Natural killer cell (primary cell): ENCODE results near the gene FYN. TPM values are rescaled to one million over a fixed set of nuclear protein-coding genes. Genes with fewer than 3 reads are reported as not detected.

Source experiments
- ATAC-seq, 3 donors: fragments of 150-1000 bp in 2 of 3; fragments of 200-7000 bp in 1 of 3; cut with Tn5 transposase; 1 replicate in 1 of 3; 2 replicates in 2 of 3; pipeline ENCODE4 v1.10.0; 2021; ENCODE audit warnings: mild to moderate bottlenecking in 2 of 3, moderate library complexity in 2 of 3
- DNase-seq, 2 donors: peaks; one replicate each; pipeline versions ENCODE4 v3.0.0 to v3.0.0-alpha.2; 2013 to 2021; ENCODE audit warnings: mixed read lengths in 1 of 2
- H3K27ac ChIP-seq: one replicate; pipeline ENCODE4 v1.5.1; 2013; ENCODE audit warnings: mild to moderate bottlenecking, low read length
- H3K27me3 ChIP-seq: one replicate; pipeline ENCODE4 v1.6.1; 2013; ENCODE audit warnings: low read length; ENCODE audit not compliant: control insufficient read depth, insufficient read depth
- H3K36me3 ChIP-seq: one replicate; pipeline ENCODE4 v1.6.1; 2013; ENCODE audit warnings: low read length; ENCODE audit not compliant: control insufficient read depth, insufficient read depth
- H3K4me1 ChIP-seq: one replicate; pipeline ENCODE4 v1.6.1; 2013; ENCODE audit warnings: low read length; ENCODE audit not compliant: control insufficient read depth, insufficient read depth
- H3K4me3 ChIP-seq: one replicate; pipeline ENCODE4 v1.5.1; 2013; ENCODE audit warnings: low read length
- H3K9me3 ChIP-seq: one replicate; pipeline ENCODE4 v1.6.1; 2013; ENCODE audit warnings: low read length; ENCODE audit not compliant: control insufficient read depth, insufficient read depth
- H3K27ac Mint-ChIP-seq, 2 donors: one replicate each; pipeline ENCODE4 v1.8.0; 2022; ENCODE audit warnings: mild to moderate bottlenecking in 2 of 2, mixed read lengths in 2 of 2, moderate library complexity in 1 of 2
- H3K27me3 Mint-ChIP-seq, 2 donors: one replicate each; pipeline ENCODE4 v1.8.0; 2022; ENCODE audit warnings: low read depth in 2 of 2, mixed read lengths in 2 of 2
- H3K36me3 Mint-ChIP-seq: one replicate; pipeline ENCODE4 v1.8.0; 2022; ENCODE audit warnings: mixed read lengths
- H3K4me1 Mint-ChIP-seq, 2 donors: one replicate each; pipeline ENCODE4 v1.8.0; 2022; ENCODE audit warnings: mixed read lengths in 2 of 2
- H3K4me3 Mint-ChIP-seq: one replicate; pipeline ENCODE4 v1.8.0; 2022; ENCODE audit warnings: mild to moderate bottlenecking, moderate library complexity, mixed read lengths
- H3K9me3 Mint-ChIP-seq, 2 donors: one replicate each; pipeline ENCODE4 v1.8.0; 2022; ENCODE audit warnings: mixed read lengths in 2 of 2
- WGBS: methylation state at CpG from one replicate; pipeline ENCODE4 v1.1.7; 2013; ENCODE audit warnings: missing lambda C conversion rate; ENCODE audit not compliant: insufficient coverage; 5-methylcytosine and 5-hydroxymethylcytosine counted together
- intact Hi-C: fragments of 100-400 bp; cut with micrococcal nuclease; formaldehyde crosslinking; loops from one replicate; pipeline ENCODE4 v1.14.2; 2022
- total RNA-seq, 4 donors: library from RNA; stranded (reverse); fragments of 120-200 nt in 1 of 4; gene quantifications; one replicate each; pipeline versions ENCODE4 v1.2.3 to v1.2.4, GENCODE V29; 2013 to 2022
- TF ChIP-seq, protein P1 (sequence below): fragments of 200-600 bp; IDR thresholded peaks from one replicate; pipeline ENCODE4 v1.8.0; 2022; ENCODE audit warnings: antibody characterized with exemption

FYN gene
- total RNA-seq, 3 donors from 2014 or later (not counting 1 experiment from before 2014, with no cell fraction given) = 616 to 757 (median 713) TPM

DNA sequence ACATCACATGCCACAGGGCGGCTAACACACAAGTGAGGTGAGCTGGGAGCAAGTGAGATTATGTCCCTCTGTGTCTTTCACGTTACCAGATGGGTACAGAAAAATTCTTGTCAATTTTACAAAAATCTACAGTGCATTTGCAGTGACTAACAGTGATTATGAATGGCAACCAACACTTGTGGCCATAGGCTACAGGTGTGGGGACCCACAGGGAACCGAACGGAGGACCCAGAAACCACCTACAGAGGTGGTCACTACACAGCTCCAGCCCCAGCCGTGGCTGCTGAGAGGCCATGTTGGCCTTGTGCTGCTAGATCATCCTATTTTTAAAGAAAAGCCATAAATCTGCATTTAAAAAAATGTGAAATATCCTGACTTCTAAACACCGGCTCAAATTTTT lies 50.2 kb downstream of the FYN start:
- Mint-ChIP-seq H3K4me3 (peak overlapping the region; percentile 72), H3K36me3 (no peaks in the 10 kb centered on the region), H3K9me3 (no peaks in the 10 kb centered on the region), H3K4me1 (peaks cover 72 to 77% of the 10 kb centered on the region in 2 donors), H3K27ac (peak overlapping the region in 1 of 2 donors; percentile 83), H3K27me3 (no peaks in the 10 kb centered on the region)
- Histone ChIP-seq H3K4me3 (no peak overlapping the region), H3K27ac (peak overlapping the region; percentile 62), H3K4me1 (peaks cover 29% of the 10 kb centered on the region), H3K36me3 (peaks cover 10% of the 10 kb centered on the region), H3K9me3 (no peaks in the 10 kb centered on the region), H3K27me3 (no peaks in the 10 kb centered on the region)
- WGBS = 70% methylated on average over 5 of the region's 6 CpGs
- intact Hi-C loops = no loop called here
- ATAC-seq = peak in 2 of 3 donors; percentile 13 to 14
- TF ChIP-seq, protein P1, sequence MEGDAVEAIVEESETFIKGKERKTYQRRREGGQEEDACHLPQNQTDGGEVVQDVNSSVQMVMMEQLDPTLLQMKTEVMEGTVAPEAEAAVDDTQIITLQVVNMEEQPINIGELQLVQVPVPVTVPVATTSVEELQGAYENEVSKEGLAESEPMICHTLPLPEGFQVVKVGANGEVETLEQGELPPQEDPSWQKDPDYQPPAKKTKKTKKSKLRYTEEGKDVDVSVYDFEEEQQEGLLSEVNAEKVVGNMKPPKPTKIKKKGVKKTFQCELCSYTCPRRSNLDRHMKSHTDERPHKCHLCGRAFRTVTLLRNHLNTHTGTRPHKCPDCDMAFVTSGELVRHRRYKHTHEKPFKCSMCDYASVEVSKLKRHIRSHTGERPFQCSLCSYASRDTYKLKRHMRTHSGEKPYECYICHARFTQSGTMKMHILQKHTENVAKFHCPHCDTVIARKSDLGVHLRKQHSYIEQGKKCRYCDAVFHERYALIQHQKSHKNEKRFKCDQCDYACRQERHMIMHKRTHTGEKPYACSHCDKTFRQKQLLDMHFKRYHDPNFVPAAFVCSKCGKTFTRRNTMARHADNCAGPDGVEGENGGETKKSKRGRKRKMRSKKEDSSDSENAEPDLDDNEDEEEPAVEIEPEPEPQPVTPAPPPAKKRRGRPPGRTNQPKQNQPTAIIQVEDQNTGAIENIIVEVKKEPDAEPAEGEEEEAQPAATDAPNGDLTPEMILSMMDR = no peak
- DNase-seq = no peak

DNA sequence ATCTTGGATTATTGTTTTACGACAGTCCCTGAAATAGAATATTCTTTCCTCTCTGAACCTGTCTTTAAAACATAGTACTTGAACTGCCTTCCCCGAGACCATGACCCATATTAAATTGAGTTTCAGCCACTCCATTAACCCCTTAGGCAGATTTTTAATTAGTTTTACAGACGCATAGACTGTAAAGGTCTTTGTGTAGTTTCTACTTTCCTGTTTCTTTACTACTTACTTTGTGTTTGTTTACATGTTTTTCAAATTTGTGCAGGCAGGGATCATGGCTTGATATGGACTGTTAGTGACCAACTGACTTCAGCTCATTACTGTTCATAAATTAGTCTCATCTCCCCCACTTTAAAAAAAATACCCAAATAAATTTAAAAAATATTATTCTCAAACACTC lies 53.8 kb downstream of the FYN start:
- Mint-ChIP-seq H3K36me3 (no peaks in the 10 kb centered on the region), H3K27ac (peak overlapping the region; percentile 73 to 75), H3K27me3 (no peaks in the 10 kb centered on the region), H3K4me3 (peak overlapping the region; percentile 47), H3K9me3 (no peaks in the 10 kb centered on the region), H3K4me1 (peaks cover 60 to 63% of the 10 kb centered on the region in 2 donors)
- Histone ChIP-seq H3K4me1 (peaks cover 23% of the 10 kb centered on the region), H3K27me3 (no peaks in the 10 kb centered on the region), H3K27ac (no peak overlapping the region), H3K36me3 (peaks cover 6% of the 10 kb centered on the region), H3K4me3 (no peak overlapping the region), H3K9me3 (no peaks in the 10 kb centered on the region)
- intact Hi-C loops = no loop called here
- ATAC-seq (no peak), DNase-seq (no peak)
- TF ChIP-seq, protein P1 = no peak
- WGBS = 93% methylated on average over 2 of the region's 3 CpGs

DNA sequence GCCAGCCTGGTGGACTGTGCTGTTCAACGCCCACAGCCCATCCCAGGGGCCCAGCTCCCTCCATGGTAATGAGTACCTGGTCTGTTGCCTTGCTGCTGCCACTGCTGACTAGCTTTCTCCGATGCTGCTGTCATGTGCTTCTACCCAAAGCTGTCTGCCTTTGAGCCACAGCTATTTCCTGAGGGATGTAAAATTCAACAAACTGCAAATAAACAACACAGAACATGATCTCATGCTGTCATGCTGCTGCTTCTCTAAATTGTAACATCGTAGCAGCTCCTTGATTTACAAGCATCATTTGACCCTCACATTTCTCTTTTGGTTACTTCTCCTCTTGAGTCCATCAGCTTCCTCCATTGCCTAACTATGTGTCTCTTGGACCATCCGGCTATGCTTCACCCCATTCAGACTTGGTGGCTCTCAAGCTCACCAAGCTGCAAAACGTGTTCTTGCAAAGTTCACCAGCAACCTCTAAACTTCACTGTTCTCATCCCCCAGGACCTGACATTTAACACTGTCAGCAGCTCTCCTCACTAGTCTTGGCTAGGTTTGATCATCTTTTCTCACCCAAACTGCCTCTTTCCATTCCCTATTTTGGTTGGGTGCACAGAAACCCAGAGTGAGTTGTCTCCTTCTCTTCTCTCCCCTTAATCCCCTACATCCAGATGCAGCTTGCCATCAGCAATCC lies 54.6 kb downstream of the FYN start:
- Mint-ChIP-seq H3K27me3 (no peaks in the 10 kb centered on the region), H3K9me3 (no peaks in the 10 kb centered on the region), H3K36me3 (no peaks in the 10 kb centered on the region), H3K27ac (peak overlapping the region; percentile 73 to 75), H3K4me1 (peaks cover 57 to 61% of the 10 kb centered on the region in 2 donors), H3K4me3 (peak overlapping the region; percentile 47)
- WGBS = 38% methylated on average over 5 of the region's 5 CpGs
- DNase-seq (no peak), ATAC-seq (peak; percentile 40 to 41 (median 41))
- Histone ChIP-seq H3K27me3 (no peaks in the 10 kb centered on the region), H3K9me3 (no peaks in the 10 kb centered on the region), H3K36me3 (peaks cover 6% of the 10 kb centered on the region), H3K4me3 (no peak overlapping the region), H3K27ac (peak overlapping the region; percentile 26), H3K4me1 (peaks cover 26% of the 10 kb centered on the region)
- TF ChIP-seq, protein P1 = no peak
- intact Hi-C loops = no loop called here
